GM18870 (cell line): ENCODE results near the gene TMEM141.

ENCODE experiments used
- ATAC-seq: cut with Tn5 transposase; IDR thresholded peaks from one replicate; pipeline ENCODE4 v1.9.1; 2021; ENCODE audit warnings: moderate library complexity; ENCODE audit not compliant: unreplicated experiment

The TMEM141 gene

GRCh38 chr9:136790640-136791515 is at the start of gene TMEM141:
Gene TMEM141 (plus strand): TSS chr9:136791344. CDS start chr9:136791371, 27 bp downstream.
- peak; percentile 58 for ATAC-seq

GRCh38 chr9:136741883-136742571 is 49.1 kb upstream of the TMEM141 start:
- ATAC-seq: no peak

- no peak for ATAC-seq
These were observed 48.4 kb upstream of the TMEM141 start, which contains the start of gene LCN10 for GRCh38 chr9:136742591-136743391. Gene LCN10 (minus strand): TSS chr9:136742940. CDS start chr9:136742903, 37 bp downstream.

- no peak for ATAC-seq
These were observed 47.4 kb upstream of the TMEM141 start for GRCh38 chr9:136743639-136744211.

GRCh38 chr9:136744773-136745172 is 46.4 kb upstream of the TMEM141 start:
- no peak for ATAC-seq

GRCh38 chr9:136745389-136746154 is 45.6 kb upstream of the TMEM141 start:
- ATAC-seq: no peak

GRCh38 chr9:136746155-136746490 is 45.0 kb upstream of the TMEM141 start:
- ATAC-seq: no peak

DNA sequence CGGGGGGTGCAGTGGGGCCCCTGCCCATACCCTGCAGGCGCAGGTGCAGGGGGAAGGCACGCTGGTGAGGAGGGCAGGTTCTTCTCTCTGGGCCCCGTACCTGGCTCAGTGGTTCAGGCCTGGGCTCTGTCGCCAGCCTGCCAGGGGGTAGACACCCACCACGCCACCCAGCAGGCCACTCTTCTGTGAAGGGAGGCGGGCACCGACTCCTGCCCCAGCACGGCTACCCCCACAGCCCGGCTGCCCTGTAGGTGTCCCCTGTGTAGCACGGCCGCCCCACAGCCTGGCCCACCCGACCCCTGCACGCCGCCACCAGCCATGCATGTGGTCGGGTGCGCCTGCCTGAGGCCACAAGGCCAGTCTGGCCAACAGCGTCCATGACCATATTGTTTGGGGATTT is 44.5 kb upstream of the TMEM141 start:
- ATAC-seq: no peak

GRCh38 chr9:136747161-136748060 is 43.7 kb upstream of the TMEM141 start:
- ATAC-seq: no peak

DNA sequence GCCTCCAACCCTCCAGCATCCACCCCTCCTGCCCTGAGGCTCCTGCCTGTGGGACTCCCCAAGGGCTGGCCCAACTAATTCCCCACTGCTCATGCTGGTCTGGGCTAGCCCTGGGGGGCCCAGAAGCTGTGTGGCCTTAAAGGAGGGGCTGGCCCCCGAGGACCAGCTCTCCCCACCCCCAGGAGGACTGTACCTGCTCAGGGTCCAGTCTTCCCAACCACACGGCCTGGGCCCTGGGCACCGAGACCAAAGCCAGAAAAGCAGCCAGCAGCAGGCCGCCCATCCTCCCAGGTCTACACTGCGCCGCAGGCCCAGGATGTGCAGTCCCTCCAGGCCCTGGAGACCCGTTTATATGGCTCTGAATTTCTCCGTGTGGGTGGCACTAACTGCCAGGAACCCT is 42.9 kb upstream of the TMEM141 start, which contains the start of gene LCN6:
Gene LCN6, minus strand, starts transcription at position 325 of the 400 bp plus-strand sequence. Its CDS starts 42 bp downstream, at position 283.
- no peak for ATAC-seq

- no peak for ATAC-seq
These were observed 42.2 kb upstream of the TMEM141 start for GRCh38 chr9:136748666-136749611.

- ATAC-seq: no peak
These were observed 40.6 kb upstream of the TMEM141 start for GRCh38 chr9:136750526-136750925.

DNA sequence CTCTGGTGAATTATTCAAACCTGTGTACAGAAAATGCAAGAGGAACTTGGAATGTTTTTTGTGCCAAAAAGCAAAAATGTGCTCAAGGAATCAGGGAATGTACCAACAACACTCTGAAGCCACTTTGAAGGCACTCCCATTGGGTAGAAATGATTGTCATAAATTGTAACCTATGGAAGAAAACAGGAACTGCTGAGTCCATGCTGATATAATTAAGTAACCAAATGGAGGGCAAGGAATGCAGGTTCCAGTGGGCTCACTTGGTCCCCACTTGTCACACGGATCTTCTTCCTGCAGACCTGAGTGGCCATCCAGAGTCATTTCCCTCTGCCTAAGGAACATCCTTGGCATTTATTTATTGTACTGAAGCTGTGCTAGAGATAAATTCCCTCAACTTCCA is 39.9 kb upstream of the TMEM141 start:
- ATAC-seq: no peak

DNA sequence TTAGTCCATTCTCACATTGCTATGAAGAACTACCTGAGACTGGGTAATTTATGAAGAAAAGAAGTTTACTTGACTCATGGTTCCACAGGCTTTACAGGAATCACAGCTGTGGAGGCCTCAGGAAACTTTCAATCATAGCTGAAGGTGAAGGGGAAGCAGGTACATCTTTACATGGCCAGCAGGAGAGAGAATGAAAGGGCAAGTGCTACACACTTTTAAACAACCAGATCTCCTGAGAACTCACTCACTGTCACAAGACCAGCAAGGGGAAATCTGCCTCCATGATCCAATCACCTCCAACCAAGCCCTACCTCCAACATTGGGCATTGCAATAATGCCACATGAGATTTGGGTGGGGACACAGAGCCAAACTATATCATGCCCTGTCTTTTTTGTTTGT is 39.3 kb upstream of the TMEM141 start:
- ATAC-seq: no peak

GRCh38 chr9:136753371-136754058 is 37.6 kb upstream of the TMEM141 start:
- no peak for ATAC-seq

- no peak for ATAC-seq
These were observed 37.0 kb upstream of the TMEM141 start for GRCh38 chr9:136754059-136754572.

- ATAC-seq: no peak
These were observed 36.4 kb upstream of the TMEM141 start for GRCh38 chr9:136754626-136755301.
